CD14-positive monocyte (primary cell): ENCODE results near the gene PRPF4. TPM values are rescaled to one million over a fixed set of nuclear protein-coding genes. Genes with fewer than 3 reads are reported as not detected.

Experiments used
- DNase-seq, 3 donors: peaks; one replicate each; pipeline ENCODE4 v3.0.0-alpha.2; 2011 to 2022
- H2AFZ ChIP-seq: 2 replicates; pipeline ENCODE4 v1.6.0; 2012; ENCODE audit warnings: mild to moderate bottlenecking, low read depth, low read length, inconsistent platforms; ENCODE audit not compliant: insufficient read depth, poor library complexity, severe bottlenecking
- H3K27ac ChIP-seq, 2 donors: 1 replicate in 1 of 2; 2 replicates in 1 of 2; pipeline ENCODE4 v1.5.1; 2012 to 2013; ENCODE audit warnings: low read length in 2 of 2, control low read depth in 1 of 2, inconsistent platforms in 1 of 2, low read depth in 1 of 2, mild to moderate bottlenecking in 1 of 2
- H3K27me3 ChIP-seq, 2 donors: one replicate each; pipeline versions ENCODE4 v1.6.0 to v1.6.1; 2011 to 2013; ENCODE audit warnings: low read length in 2 of 2; ENCODE audit not compliant: control insufficient read depth in 2 of 2, insufficient read depth in 2 of 2
- H3K36me3 ChIP-seq, 2 donors: replicated peaks in 1 of 2; 1 replicate in 1 of 2; 2 replicates in 1 of 2; pipeline versions ENCODE4 v1.5.1 to v1.6.1; 2012 to 2013; ENCODE audit warnings: low read length in 2 of 2, control low read depth in 1 of 2, inconsistent platforms in 1 of 2, mild to moderate bottlenecking in 1 of 2; ENCODE audit not compliant: insufficient read depth in 2 of 2, control insufficient read depth in 1 of 2
- H3K4me1 ChIP-seq, 2 donors: 1 replicate in 1 of 2; 2 replicates in 1 of 2; pipeline versions ENCODE4 v1.5.1 to v1.6.1; 2012 to 2013; ENCODE audit warnings: low read length in 2 of 2, control low read depth in 1 of 2, inconsistent platforms in 1 of 2, mild to moderate bottlenecking in 1 of 2, moderate library complexity in 1 of 2; ENCODE audit not compliant: insufficient read depth in 2 of 2, control insufficient read depth in 1 of 2
- H3K4me2 ChIP-seq: replicated peaks from 2 replicates; pipeline ENCODE3; 2012; ENCODE audit warnings: low read length, moderate library complexity, mild to moderate bottlenecking; ENCODE audit not compliant: poor library complexity, severe bottlenecking; ENCODE audit errors: extremely low read depth
- H3K4me3 ChIP-seq, 3 experiments: fragments of 200-600 bp in 1 of 3; sonication (generic) in 1 of 3; replicated peaks in 1 of 3; 1 replicate in 2 of 3; 2 replicates in 1 of 3; pipeline ENCODE4 v1.5.1; 2011 to 2013; ENCODE audit warnings: low read length in 3 of 3, mild to moderate bottlenecking in 3 of 3, control low read depth in 2 of 3, low read depth in 2 of 3, inconsistent platforms in 1 of 3, moderate library complexity in 1 of 3
- H3K79me2 ChIP-seq: 2 replicates; pipeline ENCODE4 v1.6.0; 2012; ENCODE audit warnings: mild to moderate bottlenecking, control low read depth, inconsistent platforms, low read length, moderate library complexity; ENCODE audit not compliant: insufficient read depth
- H3K9ac ChIP-seq: 2 replicates; pipeline ENCODE4 v1.6.0; 2017; ENCODE audit warnings: low read length, mild to moderate bottlenecking; ENCODE audit not compliant: insufficient read depth, poor library complexity, severe bottlenecking
- H3K9me3 ChIP-seq, 2 donors: replicated peaks in 1 of 2; 1 replicate in 1 of 2; 2 replicates in 1 of 2; pipeline versions ENCODE4 v1.5.1 to v1.6.1; 2012 to 2013; ENCODE audit warnings: low read length in 2 of 2, control low read depth in 1 of 2; ENCODE audit not compliant: control insufficient read depth in 1 of 2, insufficient read depth in 1 of 2
- H4K20me1 ChIP-seq: 2 replicates; pipeline ENCODE4 v1.6.0; 2012; ENCODE audit warnings: mild to moderate bottlenecking, low read length, control low read depth, moderate library complexity; ENCODE audit not compliant: insufficient read depth
- H3K27ac Mint-ChIP-seq, 7 donors: one replicate each; pipeline ENCODE4 v1.8.0; 2020; ENCODE audit warnings: mild to moderate bottlenecking in 7 of 7, mixed read lengths in 7 of 7, moderate library complexity in 6 of 7, inconsistent platforms in 2 of 7
- H3K27me3 Mint-ChIP-seq, 3 donors: one replicate each; pipeline ENCODE4 v1.8.0; 2021 to 2022; ENCODE audit warnings: low read depth in 3 of 3, mild to moderate bottlenecking in 3 of 3, mixed read lengths in 3 of 3, moderate library complexity in 3 of 3, inconsistent platforms in 1 of 3
- H3K36me3 Mint-ChIP-seq, 2 donors: one replicate each; pipeline ENCODE4 v1.8.0; 2020; ENCODE audit warnings: mixed read lengths in 2 of 2, inconsistent platforms in 1 of 2, mild to moderate bottlenecking in 1 of 2
- H3K4me1 Mint-ChIP-seq: one replicate; pipeline ENCODE4 v1.8.0; 2020; ENCODE audit warnings: mild to moderate bottlenecking, mixed read lengths
- H3K4me3 Mint-ChIP-seq, 2 donors: one replicate each; pipeline ENCODE4 v1.8.0; 2020; ENCODE audit warnings: mild to moderate bottlenecking in 2 of 2, mixed read lengths in 2 of 2, moderate library complexity in 1 of 2
- H3K9me3 Mint-ChIP-seq, 7 donors: one replicate each; pipeline ENCODE4 v1.8.0; 2020 to 2022; ENCODE audit warnings: mixed read lengths in 7 of 7, mild to moderate bottlenecking in 6 of 7, moderate library complexity in 6 of 7, inconsistent platforms in 2 of 7
- CTCF ChIP-seq: fragments of 200-600 bp; IDR thresholded peaks from one replicate; pipeline ENCODE4 v1.8.0; 2022; ENCODE audit warnings: antibody characterized with exemption, mild to moderate bottlenecking
- WGBS: methylation state at CpG from one replicate; pipeline ENCODE4 v1.1.5; 2013; ENCODE audit warnings: missing lambda C conversion rate; ENCODE audit not compliant: insufficient coverage; 5-methylcytosine and 5-hydroxymethylcytosine counted together
- intact Hi-C, 2 donors: fragments of 100-400 bp; cut with micrococcal nuclease; formaldehyde crosslinking; loops; one replicate each; pipeline versions ENCODE4 v1.15.0 to v1.15.1; 2023
- polyA plus RNA-seq, 3 donors: library from polyadenylated mRNA; depleted of rRNA in 1 of 3; unstranded in 2 of 3; stranded (reverse) in 1 of 3; fragments of 300-500 nt in 2 of 3; fragments of >200 nt in 1 of 3; fragmentation: Illumina TruSeq in 2 of 3; gene quantifications; 1 replicate in 2 of 3; 2 replicates in 1 of 3; pipeline ENCODE4 v1.2.3, GENCODE V29; 2012 to 2021

Gene PRPF4
- polyA plus RNA-seq, 3 donors, result 13.0 to 23.8 (median 22.1) TPM

GRCh38 chr9:113331780-113332179 lies 56.3 kb downstream of the PRPF4 start:
- Histone ChIP-seq H3K9me3 (no peaks in the 10 kb centered on the region), H3K27me3 (no peaks in the 10 kb centered on the region), H3K27ac (no peak overlapping the region), H3K9ac (no peak overlapping the region), H3K79me2 (no peaks in the 10 kb centered on the region), H3K36me3 (no peaks in the 10 kb centered on the region), H2AFZ (no peak overlapping the region), H3K4me2 (no peak overlapping the region), H3K4me3 (no peak overlapping the region), H3K4me1 (no peaks in the 10 kb centered on the region), H4K20me1 (no peaks in the 10 kb centered on the region)
- Mint-ChIP-seq H3K36me3 (no peaks in the 10 kb centered on the region), H3K4me1 (peaks cover 2% of the 10 kb centered on the region), H3K27ac (no peak overlapping the region), H3K4me3 (no peak overlapping the region), H3K27me3 (no peaks in the 10 kb centered on the region), H3K9me3 (no peaks in the 10 kb centered on the region)
- intact Hi-C loops, result no loop called here
- no peak for DNase-seq
- no peak for TF ChIP-seq CTCF
- WGBS, result 82% methylated on average over 3 of the region's 4 CpGs

GRCh38 chr9:113337714-113338113 lies 62.3 kb downstream of the PRPF4 start:
- intact Hi-C loops, result no loop called here
- no peaks in the 10 kb centered on the region for H3K9me3 Mint-ChIP-seq
- no peak for TF ChIP-seq CTCF
- Histone ChIP-seq H3K9ac (no peak overlapping the region), H3K4me3 (no peak overlapping the region), H2AFZ (no peak overlapping the region), H4K20me1 (no peaks in the 10 kb centered on the region), H3K4me1 (peaks cover 10 to 16% of the 10 kb centered on the region in 2 donors), H3K36me3 (no peaks in the 10 kb centered on the region), H3K79me2 (no peaks in the 10 kb centered on the region), H3K27ac (no peak overlapping the region), H3K27me3 (no peaks in the 10 kb centered on the region), H3K4me2 (no peak overlapping the region), H3K9me3 (no peaks in the 10 kb centered on the region)
- WGBS, result no CpG with 5 or more reads among the region's 2 CpGs
- H3K27me3 Mint-ChIP-seq, result peaks cover 2 to 7% (median 4%) of the 10 kb centered on the region in 3 donors
- no peaks in the 10 kb centered on the region for H3K36me3 Mint-ChIP-seq
- no peak overlapping the region for H3K27ac Mint-ChIP-seq
- no peak overlapping the region for H3K4me3 Mint-ChIP-seq
- DNase-seq, result no peak
- peaks cover 18% of the 10 kb centered on the region for H3K4me1 Mint-ChIP-seq
